GM18870 (cell line): ENCODE data around the gene TRUB1.

Source experiments
- ATAC-seq: cut with Tn5 transposase; IDR thresholded peaks from one replicate; pipeline ENCODE4 v1.9.1; 2021; ENCODE audit warnings: moderate library complexity; ENCODE audit not compliant: unreplicated experiment

The TRUB1 gene

GRCh38 chr10:114974625-114975024 is 36.6 kb downstream of the TRUB1 start:
- no peak for ATAC-seq

DNA sequence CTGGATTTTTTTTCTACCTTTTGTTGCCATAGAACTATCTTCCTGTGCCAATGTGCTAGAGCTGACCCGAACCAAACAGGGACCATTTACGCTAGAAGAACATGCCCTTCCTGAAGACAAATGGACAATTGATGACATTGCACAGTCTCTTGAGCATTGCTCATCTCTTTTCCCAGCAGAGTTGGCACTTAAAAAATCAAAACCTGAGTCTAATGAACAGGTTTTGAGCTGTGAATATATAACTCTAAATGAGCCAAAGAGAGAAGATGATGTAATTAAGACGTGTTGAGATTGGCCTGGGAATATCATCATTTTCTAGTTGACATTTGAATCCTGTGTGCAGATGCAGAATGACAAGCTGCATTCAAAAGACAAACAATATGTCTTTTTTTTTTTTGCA is 37.1 kb downstream of the TRUB1 start:
- no peak for ATAC-seq

- no peak for ATAC-seq
Observed at GRCh38 chr10:114982989-114983388, 45.0 kb downstream of the TRUB1 start.

- no peak for ATAC-seq
Observed at GRCh38 chr10:114987995-114988394, 50.0 kb downstream of the TRUB1 start.

GRCh38 chr10:114990586-114990985 is 52.6 kb downstream of the TRUB1 start:
- no peak for ATAC-seq

DNA sequence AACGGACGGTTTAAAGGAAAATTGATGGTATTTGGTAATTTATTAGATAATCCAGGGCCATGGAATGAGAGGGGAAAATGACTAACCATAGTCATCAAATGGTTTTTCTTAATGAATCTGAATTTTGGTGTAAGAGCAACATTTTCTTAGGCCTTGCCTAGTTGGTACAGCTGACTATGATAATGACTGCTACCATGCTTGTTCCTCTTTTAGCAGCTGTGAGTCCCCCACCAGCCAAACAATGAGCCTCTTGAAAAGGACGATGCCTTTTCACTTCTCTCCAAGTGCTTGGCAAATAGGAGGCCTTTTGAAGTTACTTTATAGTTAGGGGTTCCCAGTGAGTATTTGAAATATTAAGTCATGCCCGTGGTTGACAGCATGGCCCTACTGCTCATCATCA is 53.0 kb downstream of the TRUB1 start:
- ATAC-seq: no peak

GRCh38 chr10:114992189-114992775 is 54.3 kb downstream of the TRUB1 start:
- ATAC-seq: no peak

DNA sequence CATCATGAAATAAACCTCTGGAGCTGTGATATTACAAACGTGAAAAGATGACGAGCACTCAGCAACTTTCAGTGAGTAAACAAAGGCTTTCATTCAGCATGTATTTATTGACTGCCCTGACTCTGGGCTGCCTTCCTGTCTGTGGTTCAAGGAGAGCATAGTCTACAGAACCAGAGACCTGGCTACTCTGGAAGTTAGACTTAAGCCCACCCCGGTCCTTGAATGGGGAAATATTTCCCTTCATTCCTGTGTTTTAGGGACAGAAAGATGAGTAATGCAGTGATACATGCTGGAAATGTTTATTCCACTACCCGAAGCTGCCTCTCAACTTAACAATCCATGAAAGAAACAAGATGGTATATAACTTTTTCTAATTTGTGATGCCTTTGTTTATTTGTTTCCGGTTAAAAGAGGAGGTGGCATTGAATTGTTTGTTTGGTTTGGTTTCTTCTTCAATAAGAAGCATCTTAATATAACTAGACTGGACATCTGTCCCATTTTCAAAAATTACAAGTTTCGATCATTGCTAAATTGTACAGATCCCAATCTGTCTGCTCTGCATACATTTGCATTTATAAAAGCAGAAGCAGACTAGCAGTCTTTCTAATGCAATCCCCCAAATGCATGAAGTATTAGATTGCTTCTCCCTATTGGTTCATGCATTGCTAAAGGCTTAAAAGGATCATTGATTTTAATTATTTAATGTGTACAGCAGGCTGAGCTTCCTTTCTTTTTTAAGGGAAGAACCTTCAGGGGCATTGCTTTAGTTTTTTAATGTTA is 57.7 kb downstream of the TRUB1 start:
- ATAC-seq: no peak

- no peak for ATAC-seq
Observed at GRCh38 chr10:114996542-114996941, 58.5 kb downstream of the TRUB1 start.

DNA sequence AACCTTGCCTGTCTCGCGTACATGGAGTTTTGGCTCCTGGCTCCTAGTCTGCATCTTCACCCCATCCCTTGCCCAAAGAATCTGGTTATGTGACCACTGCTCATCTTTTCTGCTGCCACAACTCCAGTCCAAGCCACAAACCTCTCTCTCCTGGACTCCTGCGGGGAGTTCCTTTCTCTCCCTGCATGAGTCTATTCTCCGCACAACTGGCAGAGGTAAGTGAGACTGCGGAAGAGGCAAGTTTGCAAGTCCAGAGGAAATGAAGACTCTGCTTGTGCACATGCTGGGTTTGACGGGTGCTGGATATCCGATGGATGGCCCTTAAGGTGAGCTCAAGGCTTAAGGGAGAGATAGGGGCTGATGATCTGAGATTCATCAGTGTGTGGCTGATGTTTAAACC is 61.0 kb downstream of the TRUB1 start:
- no peak for ATAC-seq

GRCh38 chr10:115001506-115002381 is 63.7 kb downstream of the TRUB1 start:
- ATAC-seq: peak; percentile 73

DNA sequence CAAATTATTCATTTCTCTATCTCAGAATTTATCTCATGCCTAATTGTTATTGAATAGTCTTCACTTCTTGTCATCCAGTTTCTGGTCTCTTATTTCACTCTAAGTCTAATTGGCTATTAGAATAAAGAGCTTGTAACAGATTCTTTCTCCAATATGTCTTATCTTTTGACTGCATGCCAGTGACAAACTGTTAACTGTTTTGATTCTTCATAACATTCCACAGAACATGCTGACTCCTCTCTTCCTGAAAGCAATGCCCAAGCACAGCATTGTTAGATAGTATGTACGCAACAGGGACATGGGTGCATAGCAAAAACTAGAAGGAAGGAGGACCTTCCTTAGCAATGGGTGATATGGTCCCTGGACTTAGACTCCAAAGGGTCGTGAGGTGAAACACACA is 65.4 kb downstream of the TRUB1 start:
- no peak for ATAC-seq

GRCh38 chr10:115004236-115004862 is 66.4 kb downstream of the TRUB1 start:
- no peak for ATAC-seq

DNA sequence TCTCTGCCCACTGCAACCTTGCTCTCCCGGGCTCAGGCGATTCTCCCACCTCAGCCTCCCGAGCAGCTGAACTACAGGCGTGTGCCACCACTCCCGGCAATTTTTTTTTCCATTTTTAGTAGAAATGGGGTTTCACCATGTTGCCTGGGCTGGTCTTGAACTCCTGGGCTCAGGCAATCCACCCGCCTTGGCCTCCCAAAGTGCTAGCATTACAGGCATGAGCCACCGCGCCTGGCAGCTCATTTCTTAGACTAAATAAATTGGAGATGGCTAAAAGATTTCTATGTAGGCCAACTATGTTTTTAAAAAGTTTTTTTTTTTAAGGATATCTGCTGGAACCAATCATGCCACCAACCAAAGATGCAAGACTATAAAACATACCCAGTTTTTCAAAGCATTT is 67.8 kb downstream of the TRUB1 start:
- ATAC-seq: no peak

DNA sequence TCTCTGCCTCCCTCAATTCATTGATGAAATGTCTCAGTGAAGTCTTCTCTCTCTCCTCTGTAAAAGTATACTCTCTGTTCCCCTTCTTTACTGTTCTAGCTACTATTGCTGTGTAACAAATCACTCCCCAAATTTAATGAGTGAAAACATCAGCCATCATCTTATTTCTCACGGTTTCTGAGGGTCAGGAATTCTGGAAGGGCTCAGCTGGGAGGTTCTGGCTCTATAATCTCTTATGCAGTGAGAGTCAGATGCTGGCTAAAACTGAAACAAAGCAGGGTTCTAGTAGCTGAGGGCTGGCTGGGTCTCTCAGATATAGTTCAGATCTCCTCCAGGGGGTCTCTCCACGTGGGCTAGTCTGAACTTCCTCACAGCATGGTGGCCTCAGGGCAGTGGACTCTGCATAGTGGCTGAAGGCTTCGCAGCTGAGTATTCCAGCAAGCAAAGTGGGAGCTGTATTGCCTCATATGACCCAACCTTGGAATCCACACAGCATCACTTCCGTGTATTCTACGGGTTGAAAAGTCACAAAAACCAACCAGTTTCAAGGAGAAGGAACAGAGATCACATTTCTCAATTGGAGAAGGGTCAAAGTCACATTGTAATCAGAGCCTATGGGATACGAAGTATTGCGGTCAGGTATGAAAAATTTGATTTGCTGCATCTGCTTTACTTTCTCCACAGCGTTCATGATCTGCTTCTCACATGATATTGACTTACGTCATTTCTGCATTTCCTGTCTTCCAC is 80.4 kb downstream of the TRUB1 start:
- no peak for ATAC-seq

GRCh38 chr10:115020449-115020848 is 82.5 kb downstream of the TRUB1 start:
- no peak for ATAC-seq

DNA sequence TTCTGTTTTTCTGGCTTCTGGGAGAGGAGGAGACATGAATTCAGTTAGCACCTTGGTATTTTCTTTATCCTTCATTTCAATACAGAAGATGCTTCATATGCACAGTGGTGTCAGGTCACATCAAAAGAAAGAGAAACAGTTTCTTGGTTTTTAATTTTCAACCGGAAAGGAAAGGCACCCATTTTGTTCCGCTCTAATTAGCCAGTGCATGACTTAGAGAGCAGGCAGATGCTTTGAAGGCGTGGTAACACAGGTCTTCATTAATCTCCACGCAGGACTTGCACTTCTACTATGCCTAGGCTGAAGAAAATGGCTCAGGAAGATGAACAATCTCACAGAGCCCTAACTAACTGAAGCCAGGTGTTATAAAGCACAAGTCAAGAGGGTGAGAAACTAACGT is 84.7 kb downstream of the TRUB1 start:
- ATAC-seq: no peak

GRCh38 chr10:115023715-115024114 is 85.7 kb downstream of the TRUB1 start:
- no peak for ATAC-seq

- no peak for ATAC-seq
Observed at GRCh38 chr10:115024371-115024770, 86.4 kb downstream of the TRUB1 start.

DNA sequence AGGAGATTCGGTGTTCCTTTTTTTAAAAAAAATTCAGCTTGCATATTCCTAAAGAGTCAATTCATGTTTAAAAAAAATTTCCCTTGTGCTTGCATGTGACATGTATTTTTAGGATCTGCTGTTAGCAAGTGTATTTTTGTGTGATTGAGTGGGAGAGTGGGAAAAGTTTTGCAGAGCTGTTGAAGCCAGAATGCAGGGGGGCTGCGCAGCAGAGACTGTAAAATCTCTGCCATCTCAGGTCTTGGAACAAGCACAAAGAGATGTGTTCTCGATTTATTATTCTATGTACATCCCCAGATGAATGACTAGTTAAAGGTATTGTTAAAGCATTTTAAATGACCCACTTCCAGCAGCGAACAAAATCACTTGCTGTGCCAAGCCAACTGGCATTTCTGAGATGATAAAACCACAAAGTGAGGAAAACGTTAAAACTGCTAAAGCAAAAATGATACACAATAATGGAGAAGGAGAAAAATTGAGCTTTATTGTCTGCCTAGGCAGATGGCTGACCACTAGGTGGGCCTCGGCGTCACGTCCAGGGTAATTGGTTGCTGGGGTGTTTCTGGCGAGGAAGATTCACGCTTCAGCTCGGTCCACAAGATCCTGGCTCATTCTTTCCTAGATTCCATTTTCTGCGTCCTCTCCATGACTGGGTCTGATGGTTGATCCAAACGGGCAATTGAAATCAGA is 88.2 kb downstream of the TRUB1 start:
- ATAC-seq: no peak
